Measurements from ENCODE around the gene FZR1.

Gene FZR1

GRCh38 chr19:3538258-3538929, 32.3 kb downstream of the FZR1 start:
- peak overlapping the region in 5 of 21 experiments; percentile 36 to 75 (median 67) for H3K27ac ChIP-seq
- no peak overlapping the region for H3K4me3 ChIP-seq

DNA sequence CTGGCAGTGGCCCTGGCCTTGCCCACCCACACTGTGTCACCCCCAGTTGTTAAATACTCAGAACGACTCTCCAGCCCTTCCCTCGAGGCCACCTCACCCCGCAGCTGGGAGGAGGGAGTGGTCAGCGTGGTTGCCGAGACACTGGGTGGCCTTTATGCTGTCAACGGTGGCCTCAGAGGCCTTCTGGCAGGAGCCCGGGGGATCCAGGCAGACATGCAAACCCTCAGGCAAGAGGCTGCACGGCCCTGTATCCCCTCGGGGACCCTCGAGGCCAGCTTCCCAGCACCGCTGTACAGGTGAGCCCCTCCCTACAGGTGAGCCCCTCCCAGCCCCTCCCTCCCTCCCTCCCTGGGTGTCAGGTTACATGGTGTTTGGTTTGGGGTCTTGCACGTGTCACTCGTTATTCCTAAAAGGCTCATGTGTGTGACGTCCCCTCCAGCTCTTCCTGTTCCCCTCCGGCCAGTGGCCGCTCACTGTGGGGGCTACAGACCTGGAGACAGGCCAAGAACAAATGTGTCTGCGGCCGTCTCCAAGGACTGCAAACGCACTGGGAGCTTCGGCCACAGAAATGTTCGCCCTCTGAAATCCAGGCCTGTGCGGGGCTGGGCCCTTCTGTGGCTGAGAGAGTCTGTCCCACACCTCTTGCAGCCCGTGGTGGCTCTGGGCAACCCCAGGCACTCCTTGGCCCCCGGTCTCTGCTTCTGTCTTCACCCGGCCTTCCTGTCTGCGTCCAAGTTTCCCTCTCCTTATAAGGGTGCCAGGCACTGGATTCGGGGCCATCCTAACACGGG, 33.0 kb downstream of the FZR1 start, which contains the start of gene TEKTIP1:
Gene TEKTIP1, plus strand, starts transcription at position 210 of the 791 bp plus-strand sequence. Its CDS starts 4 bp downstream, at position 214.
- H3K4me3 ChIP-seq, result no peak within 1 kb of the TSS
- peak within 1 kb of the TSS in 5 of 21 experiments; percentile 36 to 75 (median 67) for H3K27ac ChIP-seq

GRCh38 chr19:3539756-3540118, 33.6 kb downstream of the FZR1 start:
- H3K27ac ChIP-seq, result no peak overlapping the region
- H3K4me3 ChIP-seq, result no peak overlapping the region

DNA sequence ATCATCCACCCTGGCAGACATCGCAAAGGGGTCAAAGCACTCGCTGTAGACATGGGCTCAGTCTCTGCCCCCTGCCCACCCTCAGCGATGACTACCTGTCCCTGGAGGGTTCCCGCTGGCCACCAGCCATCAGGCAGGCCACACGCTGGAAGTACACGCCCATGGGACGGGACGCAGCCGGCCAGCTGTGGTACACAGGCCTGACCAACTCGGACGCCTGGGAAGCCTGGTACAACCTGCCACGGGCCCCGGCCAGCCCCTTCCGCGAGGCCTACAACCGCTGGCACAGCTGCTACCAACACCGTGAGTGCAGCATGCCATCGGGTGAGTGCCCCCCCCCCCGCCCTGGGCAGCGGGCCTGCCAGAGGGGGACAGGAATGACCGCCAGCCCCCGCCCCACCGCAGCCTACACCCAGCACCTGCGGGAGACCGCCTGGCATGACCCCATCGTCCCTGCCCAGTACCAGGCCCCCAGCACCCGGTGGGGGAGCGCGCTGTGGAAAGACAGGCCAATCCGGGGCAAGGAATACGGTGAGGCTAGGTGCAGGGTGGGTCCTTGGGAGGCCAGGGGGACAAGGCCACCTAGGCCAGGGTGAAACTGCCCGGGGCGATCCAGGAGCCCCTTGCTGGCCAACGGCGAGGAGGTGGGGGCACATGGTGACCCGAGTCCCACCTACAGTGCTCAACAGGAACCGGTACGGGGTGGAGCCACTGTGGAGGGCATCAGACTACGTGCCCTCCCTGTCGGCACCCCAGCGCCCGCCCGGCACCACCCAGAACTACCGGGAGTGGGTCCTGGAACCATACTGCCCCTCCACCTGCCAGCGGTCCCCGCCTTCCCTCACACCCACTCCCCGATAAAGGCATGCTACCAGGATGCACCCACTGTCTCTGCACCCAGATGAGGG, 37.3 kb downstream of the FZR1 start:
- Histone ChIP-seq H3K27ac (peak overlapping the region in 2 of 21 experiments; percentile 0 to 12), H3K4me3 (no peak overlapping the region)

DNA sequence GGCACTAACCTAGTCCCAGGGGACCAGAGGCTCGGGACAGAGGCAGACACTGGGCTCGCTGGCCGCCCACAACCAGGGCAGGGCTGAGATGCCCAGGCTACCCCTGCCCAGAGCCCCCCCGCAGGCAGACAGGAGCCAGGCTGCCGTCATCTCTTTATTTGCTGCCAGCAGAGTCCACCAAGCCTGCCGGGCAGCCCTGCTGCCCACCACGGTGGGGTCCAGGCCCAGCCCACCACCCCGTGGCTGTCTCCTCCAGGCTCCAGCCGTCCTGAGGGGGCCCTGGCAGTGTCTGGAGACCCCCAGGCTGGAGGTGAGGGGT, 37.9 kb downstream of the FZR1 start:
- Histone ChIP-seq H3K27ac (peak overlapping the region in 1 of 21 experiments; percentile 0), H3K4me3 (no peak overlapping the region)

DNA sequence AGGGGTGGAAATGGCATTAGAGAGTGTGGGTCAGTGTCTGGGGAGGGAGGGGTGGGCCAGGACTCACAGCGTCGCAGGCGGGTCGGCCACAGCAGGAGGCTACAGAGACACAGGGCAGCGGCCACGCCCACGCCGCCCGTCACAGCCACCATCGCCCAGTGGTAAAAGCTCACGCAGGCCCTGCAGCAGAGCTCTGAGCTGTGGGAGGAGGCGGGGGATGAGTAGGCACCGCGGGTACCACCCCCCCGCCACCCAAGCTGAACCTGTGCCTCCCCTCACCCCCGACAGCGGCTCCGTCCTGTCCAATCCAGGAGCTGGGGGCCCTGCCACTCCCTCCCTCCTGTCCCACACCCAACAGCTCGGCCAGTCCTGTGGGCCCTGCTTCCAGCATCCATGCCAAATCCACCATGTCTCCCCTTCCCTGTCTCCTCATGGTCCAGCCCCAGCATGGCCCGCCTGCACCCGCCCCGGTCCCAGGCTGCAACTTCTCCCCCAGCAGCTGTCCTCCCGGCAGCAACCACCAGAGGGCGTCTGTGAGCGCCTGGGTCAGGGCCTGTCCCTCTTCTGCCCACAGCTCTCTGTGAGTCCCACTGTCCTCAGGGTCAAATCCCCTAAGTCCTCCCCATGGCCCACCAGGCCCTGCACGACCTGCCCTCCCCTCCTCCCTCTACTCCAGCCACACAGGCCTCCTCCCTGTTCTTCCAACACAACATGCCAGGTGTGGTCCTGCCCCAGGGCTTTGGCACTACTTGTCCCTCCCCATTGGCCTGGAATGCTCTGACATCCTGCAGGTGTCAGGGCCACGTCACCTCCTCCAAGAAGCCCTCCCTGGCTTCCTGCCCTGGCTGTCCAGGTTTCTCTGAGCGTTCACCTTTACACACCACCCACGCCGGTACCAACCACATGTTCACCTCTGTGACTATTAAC, 38.9 kb downstream of the FZR1 start:
- no peak overlapping the region for H3K4me3 ChIP-seq

GRCh38 chr19:3545669-3546034, 39.5 kb downstream of the FZR1 start:
- Histone ChIP-seq H3K4me3 (no peak overlapping the region), H3K27ac (peak overlapping the region in 2 of 21 experiments; percentile 0 to 16)

More for the DNA sequence above, 38.9 kb downstream of the FZR1 start:
- H3K27ac ChIP-seq, result peak overlapping the region in 3 of 21 experiments; percentile 0 to 16 (median 8)

DNA sequence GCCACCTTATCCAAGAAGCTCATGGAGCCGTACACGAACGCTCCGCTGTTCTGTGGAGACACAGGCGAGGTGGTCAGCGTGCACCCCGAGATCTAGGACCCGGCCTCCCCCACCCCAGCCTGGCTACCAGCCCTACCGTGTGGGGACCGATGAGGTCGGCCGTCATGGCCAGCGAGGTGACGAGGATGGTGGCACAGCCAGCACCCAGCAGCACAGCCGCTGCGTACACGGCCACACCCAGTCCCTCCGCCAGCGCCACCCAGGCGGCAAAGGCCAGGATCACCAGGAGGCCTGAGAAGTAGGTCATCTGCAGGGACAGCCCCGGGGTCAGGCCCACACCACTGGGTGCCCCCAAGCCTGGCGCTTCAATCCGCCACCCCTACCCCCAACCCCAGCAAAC, 40.0 kb downstream of the FZR1 start:
- Histone ChIP-seq H3K4me3 (no peak overlapping the region), H3K27ac (no peak overlapping the region)

DNA sequence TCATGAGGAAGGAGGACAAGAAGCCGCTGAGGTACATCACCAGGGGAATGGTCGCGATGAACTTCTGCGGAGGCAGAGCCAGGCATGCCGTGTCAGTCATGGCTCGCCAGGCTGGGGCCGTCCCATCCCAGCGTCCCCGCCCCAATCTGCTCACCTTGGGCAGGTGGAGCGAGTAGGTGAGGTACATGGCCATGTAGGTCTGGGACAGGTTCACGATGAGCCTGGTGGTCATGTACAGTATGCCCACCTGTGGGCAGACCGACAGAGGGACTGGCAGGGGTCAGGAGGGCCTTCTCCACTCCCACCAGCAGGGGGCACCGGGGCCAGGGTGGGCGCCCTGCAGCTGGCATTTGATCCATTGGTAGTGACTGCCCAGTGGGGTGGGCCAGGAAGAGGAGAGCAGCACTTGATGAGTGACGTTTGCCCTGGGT, 41.2 kb downstream of the FZR1 start:
- Histone ChIP-seq H3K4me3 (no peak overlapping the region), H3K27ac (no peak overlapping the region)

DNA sequence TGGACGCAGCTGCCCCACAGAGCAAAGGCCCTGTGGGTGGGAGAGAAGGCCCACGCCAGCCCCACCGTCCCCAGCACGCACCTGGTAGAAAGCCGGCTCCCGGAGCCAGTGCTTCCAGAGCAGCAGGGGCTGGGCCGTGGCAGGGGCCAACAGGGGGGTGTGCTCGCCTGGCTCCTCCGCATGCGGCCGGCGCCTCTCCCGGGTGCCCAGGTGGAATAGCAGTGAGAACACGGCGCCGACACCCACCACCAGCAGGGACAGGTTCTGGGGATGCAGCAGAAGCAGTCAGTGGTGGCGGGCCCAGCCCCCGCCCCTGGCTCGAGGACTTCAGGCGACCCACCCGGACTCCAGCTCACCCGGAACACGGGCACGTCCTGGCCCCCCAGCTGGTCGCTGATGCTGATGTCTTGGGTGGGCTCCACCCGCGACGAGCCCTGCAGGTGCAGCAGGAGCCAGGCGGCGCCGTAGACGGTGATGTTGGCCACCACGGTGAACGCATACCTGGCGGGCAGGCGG, 41.7 kb downstream of the FZR1 start:
- Histone ChIP-seq H3K4me3 (no peak overlapping the region), H3K27ac (peak overlapping the region in 1 of 21 experiments; percentile 31)

DNA sequence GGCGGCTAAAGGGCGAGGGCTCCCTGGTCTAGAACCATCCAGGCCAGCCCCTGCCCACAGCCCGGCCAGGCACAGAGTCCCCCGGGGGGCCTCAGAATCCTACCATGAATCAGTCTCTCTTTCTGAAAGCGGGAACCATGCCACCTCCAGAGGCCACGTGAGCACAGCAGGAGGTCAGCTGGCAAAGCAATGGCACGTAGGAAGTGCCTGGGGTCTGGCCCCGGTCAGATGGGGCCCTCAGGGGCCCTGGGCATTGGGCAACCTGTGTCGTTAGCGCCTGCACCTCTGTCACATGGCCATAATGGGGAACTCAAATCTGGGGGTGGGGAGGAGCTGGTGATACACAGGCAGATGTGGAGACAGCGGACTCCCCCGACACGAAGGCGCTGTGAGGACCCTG, 42.5 kb downstream of the FZR1 start:
- Histone ChIP-seq H3K27ac (no peak overlapping the region), H3K4me3 (no peak overlapping the region)

DNA sequence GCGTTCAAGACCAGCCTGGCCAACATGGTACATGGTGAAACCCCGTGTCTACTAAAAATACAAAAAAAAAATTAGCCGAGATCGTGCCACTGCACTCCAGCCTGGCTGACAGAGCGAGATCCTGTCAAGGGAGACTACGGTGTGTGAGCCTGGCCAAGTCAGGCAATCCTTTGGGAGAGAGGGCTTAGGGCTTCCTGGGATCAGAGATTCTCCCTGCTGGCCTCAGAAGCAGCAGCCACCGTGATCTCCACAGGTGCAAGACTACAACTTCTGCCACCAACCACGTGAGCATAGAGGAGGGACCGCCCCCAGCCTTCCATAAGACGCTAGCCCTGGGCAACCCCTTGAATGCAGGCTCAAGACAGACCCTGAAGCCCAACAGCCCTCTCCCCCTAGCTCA, 43.7 kb downstream of the FZR1 start:
- Histone ChIP-seq H3K4me3 (no peak overlapping the region), H3K27ac (no peak overlapping the region)

- no peak overlapping the region for H3K27ac ChIP-seq
These were observed 45.1 kb downstream of the FZR1 start for GRCh38 chr19:3550947-3551791.

GRCh38 chr19:3551792-3552095, 45.6 kb downstream of the FZR1 start:
- Histone ChIP-seq H3K27ac (no peak overlapping the region), H3K4me3 (no peak overlapping the region)

More at GRCh38 chr19:3550947-3551791, 45.1 kb downstream of the FZR1 start:
- H3K4me3 ChIP-seq, result no peak overlapping the region

DNA sequence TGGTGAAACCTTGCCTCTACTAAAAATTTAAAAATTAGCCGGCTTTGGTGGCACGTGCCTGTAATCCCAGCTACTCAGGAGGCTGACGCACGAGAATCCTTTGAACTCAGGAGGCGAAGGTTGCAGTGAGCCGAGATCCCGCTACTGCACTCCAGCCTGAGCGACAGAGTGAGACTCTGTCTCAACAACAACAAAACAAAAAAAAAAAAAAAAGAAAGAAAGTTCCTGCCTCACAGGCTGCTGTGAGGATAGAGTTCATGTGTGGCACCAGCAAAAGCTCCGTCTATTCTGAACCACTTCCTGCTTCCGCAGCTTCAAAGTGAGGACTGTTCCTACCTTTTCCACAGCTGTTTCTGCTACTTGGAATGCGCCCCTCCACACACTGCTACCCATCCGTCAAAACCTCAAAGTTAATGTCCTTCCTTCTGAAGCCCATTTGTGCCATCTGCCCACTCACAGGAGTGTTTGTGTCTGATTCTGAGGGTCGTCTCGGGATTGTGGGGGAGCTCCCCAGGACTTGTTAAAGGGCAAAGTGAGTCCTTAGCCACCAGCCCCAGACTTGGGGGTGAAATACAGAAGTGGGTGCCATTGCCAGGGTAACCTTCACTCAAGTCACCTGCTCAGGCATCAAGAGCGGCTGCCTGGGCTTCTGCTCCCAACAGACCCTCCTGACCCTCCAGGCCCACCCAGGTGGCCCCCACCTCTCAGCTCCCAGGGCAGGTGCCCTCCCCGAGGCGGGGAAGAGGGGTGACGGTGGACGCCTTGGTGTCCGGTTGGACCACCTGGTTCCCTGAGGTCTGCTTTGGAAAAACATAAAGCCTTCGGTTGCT, 48.4 kb downstream of the FZR1 start:
- Histone ChIP-seq H3K4me3 (no peak overlapping the region), H3K27ac (peak overlapping the region in 19 of 21 experiments; percentile 25 to 90 (median 67))

DNA sequence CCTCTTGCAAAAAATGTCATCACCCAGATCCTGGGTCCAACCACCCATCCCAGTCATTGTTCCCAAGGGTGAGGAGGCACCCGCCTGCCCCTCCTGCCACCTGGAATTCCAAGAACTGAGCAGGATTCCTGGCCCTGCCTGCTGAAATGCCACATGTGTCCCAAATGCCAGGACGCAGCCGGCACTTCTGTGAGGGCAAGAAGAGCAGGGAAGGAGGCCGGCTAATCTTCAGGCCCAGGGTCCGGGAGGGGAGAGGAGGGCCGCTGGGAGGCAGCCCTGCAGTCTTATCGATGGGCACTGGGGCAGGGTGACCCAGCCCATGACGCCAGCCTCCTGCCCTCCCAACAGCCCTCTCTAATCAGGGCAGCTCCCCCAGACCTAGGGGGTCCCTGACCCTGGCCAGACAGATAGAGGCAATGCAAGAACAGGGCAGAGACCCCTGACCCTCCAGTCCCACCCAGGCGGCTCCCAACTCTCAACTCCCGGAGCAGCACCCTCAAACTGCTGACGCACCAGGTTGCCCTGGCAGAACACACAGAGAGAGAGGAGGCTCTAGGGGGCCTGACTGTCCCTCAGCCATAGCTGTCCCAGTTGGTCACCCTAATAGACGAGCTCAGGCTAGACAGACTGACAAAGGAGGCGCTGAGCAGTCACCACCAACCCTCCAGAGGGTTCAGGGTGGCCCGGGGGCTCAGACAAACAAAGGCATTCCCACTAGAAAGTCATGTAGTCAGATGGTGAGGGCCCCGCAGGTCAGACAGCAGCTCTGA, 49.7 kb downstream of the FZR1 start:
- H3K4me3 ChIP-seq, result peak overlapping the region; percentile 61 to 99 (median 84)
- peak overlapping the region in 17 of 21 experiments; percentile 6 to 90 (median 86) for H3K27ac ChIP-seq

Measured in skin epidermis (tissue), 12 donors.